NCI-H187 treated with DMSO at 0.1 percent for 48 hours (cell line): ENCODE results near the gene KMT5B.

ENCODE experiments used
- DNase-seq: peaks from one replicate; lab custom pipeline; 2025; lab: John Stamatoyannopoulos, UW

The KMT5B gene

DNA sequence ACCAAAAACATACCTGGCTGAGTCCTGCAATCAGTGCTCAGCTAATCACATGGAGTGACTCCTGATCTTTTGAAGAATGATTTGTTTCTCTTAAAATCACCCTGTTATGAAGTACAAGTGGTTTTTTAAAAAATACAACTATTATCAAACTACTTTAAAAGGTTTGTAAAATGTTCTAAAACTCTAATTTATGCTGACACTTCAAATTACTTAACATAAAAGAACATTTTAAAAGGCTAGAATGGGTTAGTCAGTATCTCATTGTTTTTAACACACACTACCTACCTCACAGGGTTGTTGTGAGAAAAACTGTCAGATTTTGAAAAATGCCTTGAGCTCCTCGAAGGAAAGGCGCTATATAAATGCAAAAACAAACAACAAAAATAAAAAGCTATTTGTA is 33.2 kb downstream of the KMT5B start:
- no peak for DNase-seq

DNA sequence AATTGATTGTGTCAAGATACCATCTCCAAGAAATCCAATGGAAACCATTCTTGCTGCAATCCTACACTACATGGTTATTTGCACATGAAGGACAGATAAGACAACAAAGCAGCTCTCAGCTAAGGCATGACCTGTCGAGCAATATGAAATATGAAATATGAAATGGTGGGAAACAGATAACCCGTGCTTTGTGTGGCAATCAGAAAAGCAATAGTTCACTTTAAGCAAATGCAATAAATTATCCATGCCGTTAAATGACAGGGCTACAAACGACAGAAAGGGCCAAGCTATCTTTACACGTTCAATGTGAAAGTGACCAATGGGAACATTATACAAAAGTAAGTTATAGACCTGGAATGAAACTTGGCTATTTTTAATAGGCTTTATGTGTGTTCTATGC is 35.2 kb downstream of the KMT5B start:
- no peak for DNase-seq

- DNase-seq = no peak
Measured at GRCh38 chr11:68173926-68174325, 39.2 kb downstream of the KMT5B start.

- DNase-seq = no peak
Measured at GRCh38 chr11:68169442-68169841, 43.7 kb downstream of the KMT5B start.

DNA sequence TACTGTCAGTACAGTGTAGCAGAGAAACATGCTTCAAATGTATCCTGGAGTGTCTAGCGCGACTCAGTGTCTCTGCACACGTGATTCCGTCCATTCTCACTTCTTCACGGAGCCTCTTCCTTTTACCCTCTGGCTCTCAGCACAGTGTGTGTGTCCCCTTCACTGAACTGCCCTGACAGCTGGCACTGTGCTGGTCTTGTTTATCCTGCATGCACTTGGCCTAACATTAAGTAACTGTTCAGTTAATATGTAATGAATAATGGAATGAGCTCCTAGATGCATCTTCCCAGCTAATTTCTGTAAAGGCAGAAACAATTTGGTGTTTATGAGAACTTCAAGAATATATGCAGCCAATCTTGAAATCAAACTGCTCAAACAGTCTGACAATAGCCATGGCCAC is 44.4 kb downstream of the KMT5B start:
- no peak for DNase-seq

- no peak for DNase-seq
Measured at GRCh38 chr11:68167474-68167873, 45.6 kb downstream of the KMT5B start.

- no peak for DNase-seq
Measured at GRCh38 chr11:68166969-68167368, 46.1 kb downstream of the KMT5B start.

GRCh38 chr11:68165601-68166000 is 47.5 kb downstream of the KMT5B start:
- DNase-seq = no peak

DNA sequence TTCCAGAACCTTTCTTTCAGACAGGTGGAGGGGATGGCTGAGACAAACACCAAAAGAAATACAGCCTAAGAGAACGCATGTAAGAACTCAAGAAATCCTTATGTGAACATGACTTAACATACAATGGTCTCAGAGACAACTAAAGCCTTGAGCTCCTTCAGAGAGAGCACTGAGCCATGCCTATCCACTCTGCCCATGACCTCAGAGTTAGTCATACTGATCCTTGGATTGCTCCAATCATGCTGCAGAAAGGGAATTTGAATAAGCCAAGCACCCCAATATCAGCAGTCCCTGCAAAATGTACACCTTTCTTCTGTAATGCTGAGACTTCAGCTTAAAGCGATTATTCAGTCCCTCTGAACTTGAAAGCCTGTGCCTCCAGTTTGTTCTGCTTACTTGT is 48.7 kb downstream of the KMT5B start:
- no peak for DNase-seq

GRCh38 chr11:68163691-68164090 is 49.4 kb downstream of the KMT5B start:
- DNase-seq = no peak

DNA sequence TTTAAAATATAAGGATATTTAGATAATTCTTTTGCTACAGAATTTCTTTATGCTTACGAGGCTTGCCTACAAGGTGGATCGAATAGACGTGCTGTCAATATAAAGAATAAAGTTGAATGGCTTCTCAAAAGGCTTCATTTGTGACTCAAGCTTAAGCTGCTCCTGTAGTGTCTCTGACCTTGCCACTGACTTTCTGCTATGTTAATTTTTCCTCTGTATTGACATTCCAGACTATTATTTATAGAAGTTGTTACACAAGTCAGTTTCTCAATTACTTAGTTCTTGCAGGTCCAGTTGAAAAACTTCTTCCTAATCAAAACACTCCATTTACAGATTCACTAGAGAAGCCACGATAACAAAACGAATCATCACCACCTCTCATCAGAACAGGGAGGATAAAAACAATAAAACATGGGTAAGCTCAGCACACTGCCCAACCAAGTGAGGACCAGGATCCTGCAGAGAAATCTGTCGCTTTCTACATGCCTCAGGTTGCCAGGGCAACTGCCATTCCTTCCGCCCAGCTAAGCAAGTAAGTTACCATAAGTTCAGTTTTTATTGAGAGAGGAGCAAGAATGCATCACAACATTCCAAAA is 52.9 kb downstream of the KMT5B start:
- no peak for DNase-seq

- no peak for DNase-seq
Measured at GRCh38 chr11:68159665-68160064, 53.4 kb downstream of the KMT5B start.

DNA sequence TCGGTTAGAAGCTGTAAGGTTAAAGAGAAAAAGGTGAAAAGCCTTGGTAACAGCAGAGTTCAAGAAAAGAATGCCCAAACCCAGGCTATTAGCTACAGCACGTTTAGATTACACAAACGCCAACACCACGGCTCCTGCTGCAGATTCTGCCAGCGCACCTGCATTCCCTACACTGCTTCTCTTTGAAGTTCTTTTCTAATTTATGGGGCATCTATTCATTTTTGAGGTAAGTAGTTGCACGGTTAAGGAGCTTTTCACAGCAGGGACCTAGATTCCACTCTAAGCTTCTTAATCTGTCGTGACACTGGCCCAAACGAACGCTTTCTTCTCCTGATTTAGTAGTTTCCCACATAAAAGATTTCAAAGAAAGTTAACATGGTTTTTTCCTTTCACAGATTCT is 53.9 kb downstream of the KMT5B start:
- DNase-seq = no peak

DNA sequence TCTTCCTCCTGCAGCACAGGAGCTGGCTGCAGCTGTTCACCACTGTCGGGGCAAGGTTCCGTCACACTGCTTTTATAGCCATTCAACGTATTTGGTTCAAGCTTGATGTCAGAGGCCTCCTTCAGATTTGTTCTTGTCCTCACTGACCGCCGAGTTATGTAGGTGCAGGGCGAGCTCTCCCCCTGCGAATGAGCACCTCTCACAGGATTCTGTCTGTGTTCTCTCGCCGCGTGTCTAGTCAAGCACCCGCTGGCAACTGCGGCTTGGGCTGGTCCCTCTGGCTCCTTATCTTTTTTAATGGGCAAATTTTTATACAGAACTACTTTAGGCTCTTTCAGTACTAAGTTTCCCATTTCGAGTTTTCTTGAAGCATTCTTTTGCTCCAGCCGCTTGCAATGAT is 54.5 kb downstream of the KMT5B start:
- DNase-seq = no peak

DNA sequence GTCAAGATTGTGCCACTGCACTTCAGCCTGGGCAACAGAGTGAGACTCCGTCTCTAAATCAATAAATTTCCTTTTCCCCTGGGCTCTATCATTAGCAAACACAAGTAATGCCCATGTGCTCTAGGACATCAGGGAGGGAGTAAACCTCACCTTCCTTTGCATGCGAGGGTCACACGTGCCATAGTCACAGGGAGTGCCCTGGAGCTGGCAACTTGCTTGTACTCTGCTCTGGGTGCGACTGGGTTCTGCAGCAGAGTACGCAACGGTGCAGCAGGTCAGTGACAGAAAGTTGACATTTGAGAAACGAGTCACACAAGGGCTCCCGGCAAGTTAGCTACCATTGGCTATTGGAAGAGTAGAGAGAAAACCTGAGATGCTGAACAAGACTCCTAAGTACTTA is 59.4 kb downstream of the KMT5B start:
- DNase-seq = no peak

DNA sequence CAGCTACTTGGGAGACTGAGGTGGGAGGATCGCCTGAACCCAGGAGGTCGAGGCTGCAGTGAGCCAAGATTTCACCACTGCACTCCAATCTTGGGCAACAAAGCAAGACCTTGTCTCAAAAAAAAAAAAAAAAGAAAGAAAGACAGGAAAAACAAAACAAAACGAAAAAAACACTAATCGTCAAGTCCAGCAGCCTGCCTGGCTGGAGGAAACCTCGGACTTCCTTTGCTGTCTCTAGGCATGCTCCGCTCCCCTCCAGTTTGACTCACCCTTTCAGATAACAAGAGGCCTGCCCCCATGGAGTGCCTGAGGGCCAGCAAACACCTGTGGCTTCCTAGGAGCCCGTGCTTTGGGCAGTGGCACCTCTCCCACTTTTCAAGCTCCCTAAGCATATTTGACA is 63.1 kb downstream of the KMT5B start:
- no peak for DNase-seq

DNA sequence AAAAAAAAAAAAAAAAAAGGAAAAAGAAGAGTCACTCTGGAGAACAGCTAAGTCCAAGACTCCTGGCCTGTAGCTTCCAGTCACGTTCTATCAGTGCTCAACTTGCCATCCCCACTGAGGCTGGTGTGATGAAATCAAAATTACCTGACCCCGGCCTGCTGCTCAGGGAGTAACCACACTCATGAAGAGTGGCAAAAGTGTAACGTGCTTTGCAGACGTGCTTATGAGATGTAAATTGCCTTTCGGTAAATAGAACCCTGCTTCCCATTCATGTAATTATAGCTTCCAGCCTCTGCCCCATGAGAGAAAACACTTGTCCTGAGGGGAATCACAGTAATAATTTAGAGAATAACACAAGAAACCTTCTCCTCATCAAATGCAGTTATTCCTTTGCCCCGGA is 63.7 kb downstream of the KMT5B start:
- no peak for DNase-seq

DNA sequence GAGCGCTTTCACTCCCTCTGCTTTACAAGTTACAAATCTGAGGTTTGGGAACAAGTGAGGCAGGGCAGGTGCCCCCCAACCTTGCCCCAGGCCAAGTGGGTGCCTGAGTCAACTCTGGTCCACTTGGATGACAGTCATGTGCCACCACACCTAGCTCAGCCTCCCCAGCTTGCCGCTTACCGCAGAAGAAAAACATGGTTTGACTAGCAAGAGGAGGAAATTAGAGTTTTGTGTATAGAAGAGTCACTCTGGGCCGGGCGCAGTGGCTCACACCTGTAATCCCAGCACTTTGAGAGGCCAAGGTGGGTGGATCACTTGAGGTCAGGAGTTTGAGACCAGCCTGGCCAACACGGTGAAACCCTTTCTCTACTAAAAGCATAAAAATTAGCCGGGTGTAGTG is 64.2 kb downstream of the KMT5B start:
- DNase-seq = no peak

- no peak for DNase-seq
Measured at GRCh38 chr11:68148071-68148805, 64.9 kb downstream of the KMT5B start.

- DNase-seq = no peak
Measured at GRCh38 chr11:68146704-68147474, 66.2 kb downstream of the KMT5B start.

- no peak for DNase-seq
Measured at GRCh38 chr11:68146010-68146540, 67.0 kb downstream of the KMT5B start.

DNA sequence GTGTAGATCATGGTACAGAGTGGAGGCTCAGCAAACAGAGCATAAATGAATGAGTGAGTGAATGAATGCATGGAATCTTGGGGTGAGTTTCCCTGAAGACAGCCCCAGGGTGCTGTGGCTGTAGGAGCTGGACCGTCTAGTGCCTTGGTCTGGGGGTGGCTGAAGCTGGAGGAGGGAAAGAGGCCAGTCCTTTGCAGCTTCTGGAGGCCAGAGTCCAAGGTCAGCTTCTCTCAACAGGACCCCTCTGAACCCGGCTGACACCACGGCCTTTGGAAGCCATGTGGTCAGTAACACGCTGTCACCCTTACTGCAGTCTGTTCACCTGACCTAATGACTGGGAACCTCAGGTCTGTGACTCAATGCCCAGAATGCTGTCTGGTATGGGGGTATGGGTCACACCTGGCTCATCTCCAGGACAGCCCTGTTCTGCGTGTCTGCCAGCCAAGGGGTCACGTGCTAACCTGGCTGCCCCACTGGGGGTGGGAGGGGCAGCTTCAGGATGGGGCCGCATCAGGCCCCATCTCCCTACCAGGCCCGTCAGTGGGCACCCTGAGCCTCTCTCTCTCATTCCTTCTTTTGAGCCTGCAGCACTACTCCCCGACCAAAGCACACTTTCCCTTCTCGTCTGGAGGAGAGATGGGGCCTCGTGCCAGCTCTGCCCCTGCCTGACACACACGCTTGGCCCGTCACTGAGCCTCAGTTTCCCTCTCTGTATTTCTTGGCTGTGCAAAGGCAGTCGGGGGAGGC is 67.8 kb downstream of the KMT5B start:
- no peak for DNase-seq
